Measurements from ENCODE around the gene ANKRD34B.
"Not testable (repeated sequence)": the region's sequence is repeated elsewhere in the genome, so short reads cannot be mapped to it uniquely, and the experiment has no call there.

Gene ANKRD34B

DNA sequence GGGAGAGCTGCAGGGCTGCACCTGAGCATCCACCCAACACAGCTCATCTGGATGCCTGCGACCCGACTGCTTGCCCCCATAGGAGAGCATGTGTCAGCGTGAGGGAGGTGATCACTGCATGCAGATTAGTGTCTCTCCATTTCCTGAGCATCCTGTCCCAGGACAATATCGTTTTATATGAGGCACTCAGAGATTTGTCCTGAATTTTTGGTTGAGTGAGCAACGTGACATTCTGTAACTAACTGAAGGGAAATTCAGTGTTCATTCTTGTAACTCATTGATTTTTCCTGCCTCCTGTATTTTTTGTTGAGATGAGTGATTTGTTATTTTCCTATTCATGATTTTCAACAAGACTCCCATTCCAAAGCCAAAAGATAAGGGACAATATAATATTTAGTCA is 20.7 kb upstream of the ANKRD34B start:
- no peak for FAIRE-seq
- no peak for TF ChIP-seq POLR2A (IDR thresholded peaks at IDR 0.05; ENCODE audit: low read depth, low read length)
- DNase-seq (ENCODE audit: insufficient read length, low spot score): no peak

DNA sequence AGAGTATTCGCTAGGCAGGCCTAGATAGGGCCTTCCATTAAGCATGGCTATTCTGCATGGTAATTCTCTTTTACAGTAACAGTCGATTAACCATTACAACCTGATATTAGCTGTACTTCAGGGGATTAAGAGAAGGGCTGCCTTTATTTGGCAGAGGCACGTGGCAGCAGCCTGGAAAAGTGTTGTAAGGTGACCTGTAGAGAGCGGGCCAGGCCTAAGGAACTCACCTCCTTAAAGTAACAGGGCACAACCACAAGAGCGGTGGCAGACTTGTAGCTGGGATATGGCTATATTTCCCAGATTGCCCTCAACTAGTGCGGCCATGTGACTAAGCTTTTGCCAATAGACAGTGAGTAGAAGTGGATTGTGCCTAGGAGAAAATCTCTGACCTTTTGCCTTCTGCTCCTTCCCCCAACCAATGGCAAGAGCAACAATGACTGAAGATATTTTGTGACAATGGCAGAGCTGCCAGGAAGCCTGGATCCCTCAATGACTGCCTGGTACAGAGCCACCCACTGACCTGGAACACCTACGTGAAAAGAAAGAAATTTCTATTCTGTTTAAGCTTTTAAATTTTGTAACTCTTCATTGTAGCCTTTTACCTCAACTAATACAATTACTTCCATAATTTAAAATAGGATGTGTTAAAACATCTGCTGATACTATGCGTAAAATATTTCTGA is 18.9 kb upstream of the ANKRD34B start:
- no peak for TF ChIP-seq POLR2A (IDR thresholded peaks at IDR 0.05; ENCODE audit: low read depth, low read length)
- FAIRE-seq: no peak
- DNase-seq (ENCODE audit: insufficient read length, low spot score): no peak

DNA sequence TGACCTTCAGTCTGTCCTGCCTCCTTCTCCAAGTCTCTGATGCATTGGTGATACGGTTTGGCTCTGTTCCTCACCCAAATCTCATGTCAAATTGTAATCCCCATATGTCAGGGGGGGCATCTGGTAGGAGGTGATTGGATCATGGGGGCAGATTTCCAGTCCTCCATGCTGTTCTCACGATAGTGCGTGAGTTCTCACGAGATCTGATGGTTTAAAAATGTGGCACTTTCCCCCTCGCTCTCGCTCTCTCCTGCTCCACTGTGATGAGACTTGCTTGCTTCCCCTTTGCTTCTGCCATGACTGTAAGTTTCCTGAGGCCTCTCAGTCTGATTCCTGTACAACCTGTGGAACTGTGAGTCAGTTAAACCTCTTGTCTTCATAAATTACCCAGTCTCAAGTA is 14.7 kb upstream of the ANKRD34B start:
- TF ChIP-seq POLR2A (IDR thresholded peaks at IDR 0.05; ENCODE audit: low read depth, low read length): no peak
- no peak for FAIRE-seq

DNA sequence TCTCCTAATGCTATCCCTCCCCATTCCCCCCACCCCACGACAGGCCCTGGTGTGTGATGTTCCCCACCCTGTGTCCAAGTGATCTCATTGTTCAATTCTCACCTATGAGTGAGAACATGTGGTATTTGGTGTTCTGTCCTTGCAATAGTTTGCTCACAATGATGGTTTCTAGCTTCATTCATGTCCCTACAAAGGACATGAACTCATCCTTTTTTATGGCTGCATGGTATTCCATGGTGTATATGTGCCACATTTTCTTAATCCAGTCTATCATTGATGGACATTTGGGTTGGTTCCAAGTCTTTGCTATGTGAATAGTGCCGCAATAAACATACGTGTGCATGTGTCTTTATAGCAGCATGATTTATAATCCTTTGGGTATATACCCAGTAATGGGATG is 10.2 kb upstream of the ANKRD34B start:
- FAIRE-seq: not testable (repeated sequence)

More for the DNA sequence above, 14.7 kb upstream of the ANKRD34B start:
- DNase-seq (ENCODE audit: insufficient read length, low spot score): no peak

DNA sequence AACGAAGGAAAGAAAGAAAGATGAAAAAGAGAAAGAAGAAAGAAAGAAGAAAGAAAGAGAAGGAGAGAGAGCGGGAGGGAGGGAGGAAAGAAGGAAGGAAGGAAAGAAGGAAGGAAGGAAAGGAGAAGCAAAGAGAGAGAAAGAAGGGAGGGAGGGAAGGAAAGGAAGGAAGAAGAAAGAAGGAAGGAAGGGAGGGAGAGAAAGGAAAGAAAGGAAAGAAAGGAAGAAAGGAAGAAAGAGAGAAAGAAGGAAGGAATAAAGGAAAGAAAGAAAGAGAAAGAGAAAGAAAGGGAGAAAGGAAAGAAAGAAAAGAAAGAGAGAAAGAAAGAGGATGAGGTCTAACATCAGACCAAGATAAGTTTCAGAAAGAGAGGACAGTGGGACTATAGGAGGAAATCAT is 9.0 kb upstream of the ANKRD34B start:
- no peak for FAIRE-seq
- DNase-seq (ENCODE audit: insufficient read length, low spot score): no peak
- no peak for TF ChIP-seq POLR2A (IDR thresholded peaks at IDR 0.05; ENCODE audit: low read depth, low read length)

More for the DNA sequence above, 10.2 kb upstream of the ANKRD34B start:
- DNase-seq (ENCODE audit: insufficient read length, low spot score): not testable (repeated sequence)

DNA sequence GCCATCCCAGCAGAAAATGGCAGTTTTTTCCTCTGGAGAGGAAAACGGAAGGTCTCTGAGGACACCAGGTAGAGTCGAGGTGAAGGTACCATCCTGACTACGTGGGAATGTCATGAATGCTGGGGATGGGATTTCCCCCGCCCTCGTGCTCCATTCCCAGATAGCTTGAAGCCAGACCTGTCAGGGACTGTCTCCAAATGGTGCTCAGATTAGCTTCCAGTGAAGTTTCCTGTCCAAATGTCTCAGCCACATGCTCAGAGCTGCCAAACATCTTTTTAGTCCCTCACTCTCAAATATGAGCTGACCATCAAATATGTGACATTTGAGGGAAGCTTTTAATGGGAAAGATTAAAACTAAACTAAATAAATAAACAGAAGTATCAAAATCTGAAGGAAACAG is 7.6 kb upstream of the ANKRD34B start:
- no peak for DNase-seq (ENCODE audit: insufficient read length, low spot score)
- no peak for TF ChIP-seq POLR2A (IDR thresholded peaks at IDR 0.05; ENCODE audit: low read depth, low read length)
- no peak for FAIRE-seq

DNA sequence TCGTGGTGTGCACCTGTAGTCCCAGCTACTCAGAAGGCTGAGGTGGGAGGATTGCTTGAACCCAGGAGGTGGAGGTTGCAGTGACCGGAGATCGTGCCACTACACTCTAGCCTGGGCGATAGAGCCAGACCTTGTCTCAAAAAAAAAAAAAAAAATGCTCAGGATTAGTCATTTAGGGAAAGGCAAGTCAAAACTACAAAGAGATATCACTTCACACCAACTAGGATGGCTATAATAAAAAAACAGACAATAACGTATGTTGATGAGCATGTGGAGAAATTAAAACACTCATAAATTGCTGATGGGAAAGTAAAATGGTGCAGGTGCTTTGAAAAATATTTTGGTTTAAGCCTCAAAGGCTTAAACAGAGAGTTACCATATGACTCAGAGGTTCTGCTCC is 6.3 kb upstream of the ANKRD34B start:
- TF ChIP-seq POLR2A (IDR thresholded peaks at IDR 0.05; ENCODE audit: low read depth, low read length): no peak
- no peak for DNase-seq (ENCODE audit: insufficient read length, low spot score)
- FAIRE-seq: no peak

DNA sequence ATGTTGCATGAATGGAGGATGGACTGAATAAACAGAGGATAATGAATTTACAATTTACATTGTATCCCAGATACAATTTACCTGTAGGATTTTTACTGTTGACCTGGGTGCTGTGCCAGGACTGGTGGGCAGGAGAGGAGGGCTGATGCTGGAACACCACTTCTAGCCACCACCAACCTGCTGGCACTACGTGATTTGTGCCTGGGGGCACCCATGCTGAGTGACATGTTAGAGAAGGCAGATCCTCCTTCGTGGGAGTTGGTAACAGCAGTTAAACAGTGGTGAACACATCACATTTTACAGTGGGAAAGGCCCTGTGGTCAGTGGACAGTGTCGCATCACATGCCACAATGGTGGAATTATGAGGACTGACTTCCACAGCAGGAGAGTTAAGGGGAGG is 3.0 kb upstream of the ANKRD34B start:
- no peak for TF ChIP-seq POLR2A (IDR thresholded peaks at IDR 0.05; ENCODE audit: low read depth, low read length)
- FAIRE-seq (no peak), DNase-seq (ENCODE audit: insufficient read length, low spot score) (no peak)

DNA sequence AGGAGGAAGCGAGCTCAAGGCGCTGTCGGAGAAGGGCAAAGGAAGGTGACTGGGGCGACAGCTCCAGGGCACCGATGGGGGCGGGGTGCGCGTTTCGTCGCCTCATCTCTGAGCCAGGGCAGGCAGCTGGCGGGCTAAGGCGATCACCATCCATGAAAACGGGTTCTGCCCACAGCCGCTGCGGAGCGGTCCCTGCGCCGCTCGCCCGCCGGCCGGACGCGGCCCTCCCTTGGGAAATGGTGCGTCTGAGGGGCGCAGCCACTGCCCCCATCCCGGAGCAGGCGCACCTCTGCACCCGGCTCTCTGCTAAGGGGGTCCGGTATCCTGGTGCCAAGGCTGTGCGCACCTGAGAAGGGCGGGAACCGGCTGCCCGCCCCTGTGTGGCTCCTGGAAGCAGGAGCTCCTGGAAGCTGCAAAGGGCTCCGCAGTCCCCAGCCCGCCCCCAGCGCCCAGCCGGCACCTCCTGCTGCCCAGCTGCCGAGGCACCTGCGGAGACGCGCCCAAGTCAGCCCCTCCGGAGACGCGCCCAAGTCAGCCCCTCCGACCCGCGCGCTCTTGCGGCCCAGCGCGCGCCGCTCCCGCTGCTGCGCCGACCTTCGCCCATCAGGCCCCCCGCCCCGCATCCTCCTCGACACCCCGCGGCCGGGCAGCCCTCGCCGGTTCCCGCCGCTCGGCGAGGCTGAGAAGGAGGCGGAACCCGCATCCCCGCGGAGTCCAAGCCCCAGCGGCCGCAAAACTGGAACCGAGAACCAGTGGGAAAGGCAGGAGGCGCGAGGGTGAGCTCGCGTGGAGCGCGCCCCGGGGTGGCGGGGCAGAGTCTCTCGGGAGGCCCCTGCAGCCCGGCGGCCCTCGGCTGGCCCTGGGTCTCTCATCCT is 757 bp downstream of the ANKRD34B start:
- DNase-seq (ENCODE audit: insufficient read length, low spot score) (no peak), FAIRE-seq (no peak)
- TF ChIP-seq POLR2A (IDR thresholded peaks at IDR 0.05; ENCODE audit: low read depth, low read length): no peak

DNA sequence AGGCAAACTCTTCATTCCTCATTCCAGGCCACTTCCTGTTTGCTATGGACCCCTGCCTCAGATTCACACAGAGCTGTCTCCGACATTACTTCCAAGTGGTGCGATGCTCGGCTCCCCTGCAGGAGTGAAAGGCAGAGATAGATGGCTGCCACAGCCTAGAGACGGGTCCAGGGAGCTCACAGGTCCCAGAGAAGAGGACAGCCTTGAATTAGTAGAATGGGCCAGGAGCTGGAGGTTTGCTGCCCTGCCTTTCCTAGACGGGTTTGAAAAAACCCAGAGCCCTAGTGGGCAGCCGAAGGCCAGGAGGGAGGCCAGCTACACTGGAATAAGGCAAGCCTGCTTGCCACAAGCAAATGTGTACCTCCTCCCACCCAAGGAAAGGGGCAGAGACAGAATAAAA is 1.8 kb downstream of the ANKRD34B start:
- FAIRE-seq (no peak), DNase-seq (ENCODE audit: insufficient read length, low spot score) (no peak)
- TF ChIP-seq POLR2A (IDR thresholded peaks at IDR 0.05; ENCODE audit: low read depth, low read length): no peak

DNA sequence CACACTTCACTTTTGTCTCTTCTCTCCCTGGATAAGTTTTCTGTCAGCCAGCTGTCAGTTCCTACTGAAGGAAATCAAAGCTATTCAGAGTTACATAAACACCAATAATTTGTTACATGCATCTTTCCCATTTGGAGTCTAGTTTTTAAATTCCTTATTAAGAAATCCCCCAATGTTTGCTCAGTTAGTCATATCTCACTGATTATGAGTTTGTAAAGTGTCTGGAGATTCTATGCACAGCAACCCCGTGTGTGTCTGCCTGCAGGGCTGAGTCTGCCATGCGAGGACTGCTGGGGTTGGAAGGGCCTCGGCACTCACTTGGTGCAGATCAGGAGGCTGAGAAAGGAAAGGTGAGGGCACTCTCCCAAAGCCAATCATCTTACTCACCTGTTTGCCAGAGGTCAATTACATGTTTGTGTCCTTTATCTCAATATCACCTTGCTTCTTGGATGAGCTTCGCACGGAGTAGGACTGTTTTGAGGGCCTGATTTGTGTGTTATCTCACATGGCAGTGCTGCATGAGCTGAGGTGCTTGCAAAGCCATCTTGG is 3.3 kb downstream of the ANKRD34B start:
- no peak for FAIRE-seq
- no peak for DNase-seq (ENCODE audit: insufficient read length, low spot score)
- TF ChIP-seq POLR2A (IDR thresholded peaks at IDR 0.05; ENCODE audit: low read depth, low read length): no peak

DNA sequence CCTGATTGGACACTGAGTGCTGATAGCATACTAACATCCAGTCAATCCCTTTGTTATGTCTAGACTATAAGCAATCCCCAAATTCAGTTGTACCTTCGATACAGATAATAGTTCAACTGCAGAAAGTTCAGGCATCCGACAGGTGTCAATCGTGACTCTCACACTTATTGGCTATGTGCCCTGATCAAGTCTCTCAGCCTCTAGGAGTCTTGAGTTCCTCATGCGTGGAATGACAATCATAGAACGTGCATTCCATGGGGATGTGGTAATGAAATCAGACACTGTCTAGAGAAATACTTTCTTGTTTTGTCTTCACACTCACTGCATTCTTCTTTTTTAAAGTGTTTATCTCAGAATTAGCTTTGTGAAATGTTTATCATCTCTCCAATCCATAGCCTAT is 4.8 kb downstream of the ANKRD34B start:
- FAIRE-seq (no peak), DNase-seq (ENCODE audit: insufficient read length, low spot score) (no peak)
- no peak for TF ChIP-seq POLR2A (IDR thresholded peaks at IDR 0.05; ENCODE audit: low read depth, low read length)

DNA sequence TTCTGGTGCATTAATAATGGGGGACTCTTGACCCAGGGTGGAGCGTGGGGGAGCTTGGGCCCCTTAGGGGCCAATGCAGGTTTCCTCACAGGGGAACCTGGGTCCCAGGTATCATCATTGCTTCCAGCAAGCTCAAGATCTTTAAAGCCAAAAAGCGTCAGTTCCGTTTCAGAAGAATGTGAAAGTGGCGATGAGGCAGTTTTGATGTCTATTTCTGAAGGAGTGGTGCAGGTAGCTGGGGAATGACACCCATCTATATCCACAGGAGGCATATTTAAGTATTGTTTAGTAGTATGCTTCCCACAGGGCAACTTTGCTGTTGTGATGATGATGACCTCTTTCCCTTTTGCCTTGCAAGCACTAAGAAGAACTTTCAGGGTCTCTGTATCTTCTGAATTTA is 10.8 kb downstream of the ANKRD34B start:
- TF ChIP-seq POLR2A (IDR thresholded peaks at IDR 0.05; ENCODE audit: low read depth, low read length): no peak
- FAIRE-seq (no peak), DNase-seq (ENCODE audit: insufficient read length, low spot score) (no peak)

DNA sequence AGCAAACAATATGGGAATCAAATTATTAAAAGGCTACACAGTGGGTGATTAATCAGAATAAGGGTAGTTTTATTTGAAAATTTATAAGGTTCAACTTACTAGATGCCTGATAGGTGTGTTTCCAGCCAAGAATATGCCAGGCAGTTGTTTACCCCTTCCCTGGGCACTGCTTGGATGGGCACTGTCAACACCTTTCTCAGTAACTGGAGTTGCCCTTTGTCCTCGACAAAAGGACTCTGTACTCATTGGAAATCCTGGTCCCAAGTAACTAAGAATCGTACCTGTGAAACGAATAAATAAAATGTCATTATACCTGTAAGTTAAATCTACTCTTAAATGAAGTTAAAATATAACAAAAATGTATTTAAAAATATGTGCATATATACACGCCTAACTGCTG is 15.0 kb downstream of the ANKRD34B start:
- no peak for DNase-seq (ENCODE audit: insufficient read length, low spot score)
- no peak for FAIRE-seq
- no peak for TF ChIP-seq POLR2A (IDR thresholded peaks at IDR 0.05; ENCODE audit: low read depth, low read length)

DNA sequence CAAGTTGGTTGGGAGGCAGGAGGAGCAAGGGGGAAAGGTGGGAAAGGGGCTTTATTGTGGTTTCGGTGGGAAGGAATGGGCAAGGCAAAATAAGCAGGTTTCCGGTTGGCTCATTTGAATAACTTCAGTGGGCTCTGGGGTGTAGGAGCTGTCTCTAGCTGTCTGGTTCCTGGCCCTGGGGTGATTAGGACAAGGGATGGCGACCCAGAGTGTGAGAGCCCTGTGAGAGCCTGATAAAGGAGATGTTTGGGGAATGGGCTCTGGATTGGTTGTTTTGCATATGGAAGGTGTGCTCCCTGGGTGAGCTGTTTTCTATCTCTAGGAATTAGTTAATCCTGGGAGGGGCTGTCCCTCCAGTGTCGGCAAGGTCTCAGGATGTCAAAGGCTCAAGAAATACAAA is 15.4 kb downstream of the ANKRD34B start:
- no peak for FAIRE-seq
- no peak for TF ChIP-seq POLR2A (IDR thresholded peaks at IDR 0.05; ENCODE audit: low read depth, low read length)
- DNase-seq (ENCODE audit: insufficient read length, low spot score): no peak

All from H54 (cell line).